PFSK-1 (cell line): ENCODE measurements around the gene POLR2H.

Source experiments
- POLR2AphosphoS5 ChIP-seq: IDR thresholded peaks from 2 replicates; pipeline ENCODE4 v1.6.1; 2012; ENCODE audit warnings: low read depth, mild to moderate bottlenecking, control low read depth, low read length, moderate library complexity
- SIN3A ChIP-seq: IDR thresholded peaks from 2 replicates; pipeline ENCODE4 v1.6.1; 2012; ENCODE audit warnings: mild to moderate bottlenecking, low read length, moderate library complexity, borderline replicate concordance; ENCODE audit not compliant: insufficient read depth
- TAF1 ChIP-seq: IDR thresholded peaks from 2 replicates; pipeline ENCODE4 v1.6.1; 2012; ENCODE audit warnings: low read length, control low read depth, borderline replicate concordance; ENCODE audit not compliant: insufficient read depth
- TF ChIP-seq, protein P1 (sequence below), 2 experiments: IDR thresholded peaks; 2 replicates each; pipeline versions ENCODE4 v1.6.1 to v1.8.0; 2011 to 2012; ENCODE audit warnings: low read depth in 2 of 2, low read length in 2 of 2, control low read depth in 1 of 2, inconsistent platforms in 1 of 2, mild to moderate bottlenecking in 1 of 2, moderate library complexity in 1 of 2; ENCODE audit not compliant: insufficient read depth in 1 of 2

DNA sequence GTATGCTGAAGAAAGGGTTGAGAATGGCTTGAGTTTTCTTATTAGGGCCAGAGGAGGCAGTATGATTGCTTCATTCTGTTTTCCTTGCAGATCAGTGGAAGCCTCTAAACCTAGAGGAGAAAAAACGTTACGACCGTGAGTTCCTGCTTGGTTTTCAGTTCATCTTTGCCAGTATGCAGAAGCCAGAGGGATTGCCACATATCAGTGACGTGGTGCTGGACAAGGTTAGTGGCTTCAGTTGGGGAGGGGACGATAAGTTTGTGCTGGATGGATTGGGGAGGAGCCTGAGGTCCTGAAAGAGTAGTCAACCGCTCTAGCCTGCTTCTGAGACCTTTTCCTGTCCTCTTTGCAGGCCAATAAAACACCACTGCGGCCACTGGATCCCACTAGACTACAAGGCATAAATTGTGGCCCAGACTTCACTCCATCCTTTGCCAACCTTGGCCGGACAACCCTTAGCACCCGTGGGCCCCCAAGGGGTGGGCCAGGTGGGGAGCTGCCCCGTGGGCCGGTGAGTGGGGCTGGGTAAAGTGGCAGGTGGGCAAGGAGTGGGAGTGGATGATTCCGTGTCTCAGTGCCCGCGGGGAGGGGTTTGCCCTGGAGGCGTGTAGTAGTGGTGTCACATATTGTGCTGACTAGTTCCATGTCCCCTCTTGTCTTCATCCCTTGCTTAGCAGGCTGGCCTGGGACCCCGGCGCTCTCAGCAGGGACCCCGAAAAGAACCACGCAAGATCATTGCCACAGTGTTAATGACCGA lies 38.6 kb upstream of the POLR2H start:
- TF ChIP-seq TAF1 (no peak), SIN3A (no peak), POLR2AphosphoS5 (no peak)
- TF ChIP-seq, protein P1, sequence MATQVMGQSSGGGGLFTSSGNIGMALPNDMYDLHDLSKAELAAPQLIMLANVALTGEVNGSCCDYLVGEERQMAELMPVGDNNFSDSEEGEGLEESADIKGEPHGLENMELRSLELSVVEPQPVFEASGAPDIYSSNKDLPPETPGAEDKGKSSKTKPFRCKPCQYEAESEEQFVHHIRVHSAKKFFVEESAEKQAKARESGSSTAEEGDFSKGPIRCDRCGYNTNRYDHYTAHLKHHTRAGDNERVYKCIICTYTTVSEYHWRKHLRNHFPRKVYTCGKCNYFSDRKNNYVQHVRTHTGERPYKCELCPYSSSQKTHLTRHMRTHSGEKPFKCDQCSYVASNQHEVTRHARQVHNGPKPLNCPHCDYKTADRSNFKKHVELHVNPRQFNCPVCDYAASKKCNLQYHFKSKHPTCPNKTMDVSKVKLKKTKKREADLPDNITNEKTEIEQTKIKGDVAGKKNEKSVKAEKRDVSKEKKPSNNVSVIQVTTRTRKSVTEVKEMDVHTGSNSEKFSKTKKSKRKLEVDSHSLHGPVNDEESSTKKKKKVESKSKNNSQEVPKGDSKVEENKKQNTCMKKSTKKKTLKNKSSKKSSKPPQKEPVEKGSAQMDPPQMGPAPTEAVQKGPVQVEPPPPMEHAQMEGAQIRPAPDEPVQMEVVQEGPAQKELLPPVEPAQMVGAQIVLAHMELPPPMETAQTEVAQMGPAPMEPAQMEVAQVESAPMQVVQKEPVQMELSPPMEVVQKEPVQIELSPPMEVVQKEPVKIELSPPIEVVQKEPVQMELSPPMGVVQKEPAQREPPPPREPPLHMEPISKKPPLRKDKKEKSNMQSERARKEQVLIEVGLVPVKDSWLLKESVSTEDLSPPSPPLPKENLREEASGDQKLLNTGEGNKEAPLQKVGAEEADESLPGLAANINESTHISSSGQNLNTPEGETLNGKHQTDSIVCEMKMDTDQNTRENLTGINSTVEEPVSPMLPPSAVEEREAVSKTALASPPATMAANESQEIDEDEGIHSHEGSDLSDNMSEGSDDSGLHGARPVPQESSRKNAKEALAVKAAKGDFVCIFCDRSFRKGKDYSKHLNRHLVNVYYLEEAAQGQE (IDR thresholded peaks at IDR 0.05; ENCODE audit: insufficient read depth in 1 of 2, low read depth in 2 of 2, low read length in 2 of 2), result no peak
